Activated naive CD8-positive, alpha-beta T cell treated with anti-CD3 and anti-CD28 coated beads for 36 hours (primary cell): ENCODE results near the gene ULK4. TPM values are rescaled to one million over a fixed set of nuclear protein-coding genes. Genes with fewer than 3 reads are reported as not detected.

ENCODE experiments used
- DNase-seq: peaks from one replicate; pipeline ENCODE4 v3.0.0; 2021
- H3K27ac Mint-ChIP-seq: one replicate; pipeline ENCODE4 v1.8.0; 2022; ENCODE audit warnings: mild to moderate bottlenecking, moderate library complexity, mixed read lengths
- H3K27me3 Mint-ChIP-seq: one replicate; pipeline ENCODE4 v1.8.0; 2022; ENCODE audit warnings: mild to moderate bottlenecking, mixed read lengths
- H3K36me3 Mint-ChIP-seq: one replicate; pipeline ENCODE4 v1.8.0; 2021; ENCODE audit warnings: mild to moderate bottlenecking, mixed read lengths
- H3K4me1 Mint-ChIP-seq: one replicate; pipeline ENCODE4 v1.8.0; 2021; ENCODE audit warnings: mixed read lengths
- H3K4me3 Mint-ChIP-seq: one replicate; pipeline ENCODE4 v1.8.0; 2022; ENCODE audit warnings: mild to moderate bottlenecking, moderate library complexity, mixed read lengths
- H3K9me3 Mint-ChIP-seq: one replicate; pipeline ENCODE4 v1.8.0; 2022; ENCODE audit warnings: mixed read lengths
- total RNA-seq, 2 experiments: library from RNA; stranded (reverse); gene quantifications; one replicate each; pipeline ENCODE4 v1.2.3, GENCODE V29; 2021

ULK4 gene
- total RNA-seq, 2 experiments from 2014 or later, result 9.8 to 10.3 TPM

DNA sequence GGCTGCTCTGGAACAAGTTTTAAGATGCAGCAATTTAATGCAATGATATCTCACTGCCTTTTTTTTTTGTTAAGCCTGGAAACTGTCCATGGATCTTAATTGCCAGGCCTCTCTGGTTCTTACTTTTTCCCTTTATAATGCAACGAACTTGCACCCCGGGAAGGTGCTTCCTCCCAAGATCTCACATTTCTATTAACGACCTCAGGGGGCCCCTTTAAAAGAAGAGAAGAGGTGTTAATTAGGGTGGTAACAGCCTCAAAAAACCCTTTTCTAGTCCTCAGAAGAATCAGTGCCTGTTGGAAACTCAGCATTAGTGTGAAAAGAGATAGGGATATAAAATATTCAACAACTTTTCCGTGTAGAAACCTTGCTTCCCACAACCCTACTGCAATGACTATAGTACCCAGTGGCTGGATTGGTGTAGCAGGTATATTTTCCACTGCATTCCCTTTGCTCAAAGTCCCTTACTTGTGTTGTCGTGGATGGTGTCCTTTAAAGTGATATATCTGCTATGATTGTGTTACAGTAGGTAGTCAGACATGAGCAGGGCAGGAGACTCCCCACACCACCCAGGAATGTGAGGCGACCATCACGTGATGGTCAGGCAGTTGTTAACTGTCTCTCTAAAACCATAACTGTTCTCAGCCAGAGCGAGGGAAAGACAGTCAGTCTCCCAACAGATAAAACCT is 640.8 kb downstream of the ULK4 start:
- Mint-ChIP-seq H3K27me3 (no peaks in the 10 kb centered on the region), H3K27ac (no peak overlapping the region), H3K36me3 (no peaks in the 10 kb centered on the region), H3K9me3 (no peaks in the 10 kb centered on the region), H3K4me1 (no peaks in the 10 kb centered on the region), H3K4me3 (no peak overlapping the region)
- no peak for DNase-seq

DNA sequence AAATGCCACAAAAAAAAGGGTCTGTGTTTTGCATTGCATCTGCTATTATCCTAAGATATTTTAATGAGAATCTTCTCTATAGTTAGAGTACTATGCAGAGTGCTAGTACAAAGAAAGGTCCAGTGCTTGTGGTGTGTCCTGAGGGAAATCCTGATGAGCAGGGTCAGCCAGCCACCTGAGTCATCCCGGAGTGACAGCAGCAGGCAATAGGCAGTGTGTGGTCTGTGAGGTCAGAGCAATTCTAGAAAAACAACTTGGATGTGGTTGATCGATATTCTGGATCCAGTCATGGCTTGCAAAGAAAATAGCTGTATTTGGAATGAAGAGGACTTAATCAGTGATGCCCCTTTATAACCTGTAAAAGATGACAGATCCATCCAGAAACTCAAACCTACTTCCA is 643.4 kb downstream of the ULK4 start:
- Mint-ChIP-seq H3K4me3 (no peak overlapping the region), H3K36me3 (no peaks in the 10 kb centered on the region), H3K27ac (no peak overlapping the region), H3K9me3 (no peaks in the 10 kb centered on the region), H3K4me1 (no peaks in the 10 kb centered on the region), H3K27me3 (no peaks in the 10 kb centered on the region)
- DNase-seq, result no peak

DNA sequence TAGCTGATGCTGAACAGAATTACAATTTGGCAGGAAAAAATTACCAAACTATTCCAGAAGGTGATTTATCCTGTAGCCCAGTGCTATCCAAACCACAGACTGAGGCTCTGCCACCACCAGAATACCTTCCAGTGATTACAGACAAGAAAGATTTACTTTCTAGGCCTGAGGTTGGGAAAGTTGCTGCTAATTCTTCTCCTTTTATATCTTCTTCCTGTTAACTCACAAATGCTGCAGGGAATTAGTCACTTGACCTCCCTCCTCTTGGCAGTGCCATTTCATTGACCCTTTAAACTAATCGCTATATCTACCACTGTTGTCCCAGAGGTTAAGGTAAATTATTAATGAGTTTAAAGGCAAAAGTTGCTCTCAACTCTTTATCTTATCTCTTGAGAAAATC is 644.2 kb downstream of the ULK4 start:
- H3K27ac Mint-ChIP-seq, result no peak overlapping the region
- no peaks in the 10 kb centered on the region for H3K9me3 Mint-ChIP-seq
- no peaks in the 10 kb centered on the region for H3K27me3 Mint-ChIP-seq
- no peak for DNase-seq
- no peaks in the 10 kb centered on the region for H3K36me3 Mint-ChIP-seq
- no peaks in the 10 kb centered on the region for H3K4me1 Mint-ChIP-seq
- no peak overlapping the region for H3K4me3 Mint-ChIP-seq

DNA sequence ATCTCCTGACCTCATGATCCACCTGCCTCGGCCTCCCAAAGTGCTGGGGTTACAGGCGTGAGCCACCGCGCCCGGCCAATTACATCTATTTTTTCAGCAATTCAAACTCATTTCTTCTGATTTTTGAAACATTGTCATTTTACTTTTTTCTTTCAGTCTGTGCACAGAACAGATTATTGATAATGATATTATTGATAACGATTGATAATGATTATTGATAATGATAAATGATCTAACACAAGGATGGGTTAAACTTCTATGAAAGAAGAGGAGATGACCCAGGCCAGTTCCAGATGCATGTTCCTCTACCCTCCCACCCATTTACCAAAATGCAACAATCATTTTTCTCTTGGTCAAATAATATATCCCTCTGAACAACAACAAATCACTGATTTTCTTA is 644.6 kb downstream of the ULK4 start:
- H3K27me3 Mint-ChIP-seq, result no peaks in the 10 kb centered on the region
- no peaks in the 10 kb centered on the region for H3K36me3 Mint-ChIP-seq
- no peak for DNase-seq
- no peaks in the 10 kb centered on the region for H3K4me1 Mint-ChIP-seq
- H3K9me3 Mint-ChIP-seq, result no peaks in the 10 kb centered on the region
- no peak overlapping the region for H3K4me3 Mint-ChIP-seq
- no peak overlapping the region for H3K27ac Mint-ChIP-seq

DNA sequence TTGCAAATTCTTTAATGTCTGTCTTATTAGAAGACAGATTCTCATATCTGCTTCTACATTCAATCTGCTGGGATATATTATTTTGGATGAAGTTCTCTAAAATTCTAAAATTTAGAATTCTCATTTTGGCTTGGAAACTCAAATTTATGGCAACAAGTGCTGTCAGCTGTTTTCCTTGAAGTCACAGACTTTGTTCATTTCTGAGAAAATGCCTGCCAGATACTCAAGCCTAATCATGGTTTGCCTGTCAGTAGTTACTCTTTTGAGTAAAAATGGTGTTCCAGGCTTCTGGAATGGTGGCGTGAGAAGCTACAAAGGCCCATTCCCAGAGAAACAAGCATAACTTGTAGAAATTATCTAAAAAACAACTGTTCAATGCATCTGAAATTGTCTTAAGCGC is 646.8 kb downstream of the ULK4 start:
- DNase-seq, result no peak
- no peak overlapping the region for H3K27ac Mint-ChIP-seq
- no peaks in the 10 kb centered on the region for H3K9me3 Mint-ChIP-seq
- no peaks in the 10 kb centered on the region for H3K27me3 Mint-ChIP-seq
- H3K4me3 Mint-ChIP-seq, result no peak overlapping the region
- H3K36me3 Mint-ChIP-seq, result no peaks in the 10 kb centered on the region
- no peaks in the 10 kb centered on the region for H3K4me1 Mint-ChIP-seq

DNA sequence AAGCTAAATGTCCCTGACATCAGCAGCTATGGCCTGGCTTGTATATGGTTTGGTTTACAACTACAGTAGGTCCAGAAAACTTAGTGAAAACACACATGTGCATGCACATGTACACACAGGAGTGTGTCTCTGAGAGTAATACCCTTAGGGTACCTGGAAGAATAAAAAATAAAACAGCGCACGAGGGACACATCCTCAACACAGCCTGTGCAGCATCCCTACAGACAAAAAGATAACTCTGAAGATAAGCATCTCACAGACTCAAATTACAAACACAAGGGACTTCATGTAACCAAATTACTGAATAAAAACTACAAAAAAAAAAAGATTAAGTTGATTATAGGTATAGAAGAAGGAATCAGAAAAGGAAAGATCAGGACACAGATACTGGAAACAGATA is 653.8 kb downstream of the ULK4 start:
- Mint-ChIP-seq H3K27me3 (no peaks in the 10 kb centered on the region), H3K4me3 (no peak overlapping the region), H3K4me1 (no peaks in the 10 kb centered on the region)

DNA sequence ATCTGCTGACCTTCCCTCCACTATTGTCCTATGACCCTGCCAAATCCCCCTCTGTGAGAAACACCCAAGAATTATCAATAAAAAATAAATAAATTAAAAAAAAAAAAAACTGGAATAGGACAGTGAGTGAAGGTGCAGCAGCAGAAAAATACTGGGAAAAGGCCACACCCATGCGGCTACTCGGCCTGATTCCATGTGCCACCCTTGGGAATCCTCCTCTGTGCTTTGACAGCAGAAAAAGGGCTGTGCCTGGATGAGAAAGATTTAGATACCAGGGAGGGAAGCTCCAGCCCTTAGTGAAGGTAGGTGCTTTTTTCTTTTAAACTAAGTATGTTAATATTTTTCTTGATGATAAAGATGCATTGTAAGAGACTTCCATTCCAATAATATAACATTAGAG is 654.8 kb downstream of the ULK4 start:
- no peak for DNase-seq
- Mint-ChIP-seq H3K36me3 (no peaks in the 10 kb centered on the region), H3K27ac (no peak overlapping the region), H3K27me3 (no peaks in the 10 kb centered on the region), H3K4me1 (no peaks in the 10 kb centered on the region), H3K9me3 (no peaks in the 10 kb centered on the region), H3K4me3 (no peak overlapping the region)

More for the DNA sequence above, 653.8 kb downstream of the ULK4 start:
- H3K36me3 Mint-ChIP-seq, result no peaks in the 10 kb centered on the region
- H3K9me3 Mint-ChIP-seq, result no peaks in the 10 kb centered on the region
- no peak overlapping the region for H3K27ac Mint-ChIP-seq
- DNase-seq, result no peak

DNA sequence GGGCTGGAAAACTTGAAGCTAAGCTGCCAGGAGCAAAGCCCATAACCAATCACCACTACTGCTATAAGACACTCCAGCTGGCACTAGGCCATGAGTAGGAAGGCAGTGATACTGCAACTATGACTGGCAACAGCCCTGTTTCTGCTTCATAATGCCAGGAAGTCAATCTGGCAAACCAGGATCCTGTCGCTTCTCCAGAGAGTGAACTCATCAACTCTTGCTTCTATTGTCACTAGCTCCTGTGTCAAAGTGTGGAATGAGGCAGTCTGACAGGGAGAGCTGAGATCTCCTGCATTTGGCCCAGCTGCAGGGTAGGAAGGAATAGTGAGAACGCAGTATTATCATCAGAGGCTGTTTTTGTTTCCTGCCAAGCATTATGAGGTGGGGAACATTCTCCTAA is 657.3 kb downstream of the ULK4 start:
- Mint-ChIP-seq H3K36me3 (no peaks in the 10 kb centered on the region), H3K4me3 (no peak overlapping the region), H3K4me1 (no peaks in the 10 kb centered on the region), H3K27ac (no peak overlapping the region), H3K27me3 (no peaks in the 10 kb centered on the region), H3K9me3 (no peaks in the 10 kb centered on the region)
- no peak for DNase-seq

DNA sequence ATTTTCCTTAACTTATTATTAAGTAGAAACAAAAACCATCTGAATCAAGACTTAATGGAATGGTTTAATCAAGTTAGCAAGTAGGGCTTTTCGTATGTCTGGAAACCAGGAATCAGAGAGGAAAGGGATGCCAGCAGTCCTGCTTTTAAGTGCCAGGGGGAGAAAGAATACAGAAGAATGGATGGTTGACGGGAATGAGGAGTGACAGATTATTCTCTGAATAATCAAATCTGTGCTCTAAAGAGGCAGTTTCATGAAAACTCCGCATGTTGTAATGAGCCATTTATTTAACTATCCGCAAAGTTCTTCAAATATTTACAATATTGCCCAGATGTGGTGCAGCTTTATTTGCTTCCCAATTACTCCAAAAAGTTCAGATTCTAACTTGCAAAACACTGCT is 659.6 kb downstream of the ULK4 start:
- Mint-ChIP-seq H3K9me3 (no peaks in the 10 kb centered on the region), H3K4me3 (no peak overlapping the region), H3K36me3 (no peaks in the 10 kb centered on the region), H3K4me1 (no peaks in the 10 kb centered on the region), H3K27ac (no peak overlapping the region), H3K27me3 (no peaks in the 10 kb centered on the region)
- DNase-seq, result no peak

DNA sequence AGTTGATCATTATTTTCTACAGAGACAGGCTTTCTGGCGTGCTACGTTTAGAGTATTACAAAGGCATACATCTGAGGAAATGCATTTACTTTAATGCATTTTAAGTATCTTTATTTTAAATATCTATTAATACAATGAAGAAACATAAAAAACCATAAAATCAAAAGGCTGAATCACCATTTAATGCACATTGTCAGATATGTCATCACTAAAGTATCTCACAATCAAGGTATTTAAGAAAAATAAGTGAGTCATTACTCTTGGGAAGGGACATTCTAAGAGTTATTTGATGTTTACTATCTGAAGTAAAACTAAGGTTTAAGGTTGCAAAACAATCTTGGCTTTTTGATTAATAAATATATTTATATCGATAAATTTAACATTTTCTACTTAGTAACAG is 660.4 kb downstream of the ULK4 start:
- no peaks in the 10 kb centered on the region for H3K27me3 Mint-ChIP-seq
- no peak for DNase-seq

DNA sequence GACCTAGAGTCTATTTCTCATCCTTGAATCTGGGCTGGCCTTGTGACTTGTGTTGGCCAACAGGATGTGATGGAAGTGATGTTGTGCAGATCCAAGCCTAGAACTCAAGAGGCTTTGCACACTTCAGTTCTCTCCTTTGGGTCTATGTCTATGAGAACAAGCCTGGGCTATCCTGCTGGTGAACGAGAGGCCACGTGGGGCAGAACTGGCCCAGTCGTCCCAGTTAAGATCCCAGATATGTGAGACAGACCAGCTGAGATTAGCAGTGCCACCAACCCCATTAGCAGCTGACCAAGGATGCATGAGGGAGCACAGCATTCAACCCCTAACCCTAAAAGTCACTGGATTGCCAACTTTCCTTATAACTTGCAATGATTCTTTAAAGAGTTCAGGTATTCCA is 662.9 kb downstream of the ULK4 start:
- no peak overlapping the region for H3K4me3 Mint-ChIP-seq
- H3K4me1 Mint-ChIP-seq, result no peaks in the 10 kb centered on the region
- no peak for DNase-seq
- H3K36me3 Mint-ChIP-seq, result no peaks in the 10 kb centered on the region
- no peak overlapping the region for H3K27ac Mint-ChIP-seq
- no peaks in the 10 kb centered on the region for H3K27me3 Mint-ChIP-seq
- no peaks in the 10 kb centered on the region for H3K9me3 Mint-ChIP-seq

More for the DNA sequence above, 660.4 kb downstream of the ULK4 start:
- H3K27ac Mint-ChIP-seq, result no peak overlapping the region
- H3K9me3 Mint-ChIP-seq, result no peaks in the 10 kb centered on the region
- H3K4me3 Mint-ChIP-seq, result no peak overlapping the region
- no peaks in the 10 kb centered on the region for H3K4me1 Mint-ChIP-seq
- H3K36me3 Mint-ChIP-seq, result no peaks in the 10 kb centered on the region

DNA sequence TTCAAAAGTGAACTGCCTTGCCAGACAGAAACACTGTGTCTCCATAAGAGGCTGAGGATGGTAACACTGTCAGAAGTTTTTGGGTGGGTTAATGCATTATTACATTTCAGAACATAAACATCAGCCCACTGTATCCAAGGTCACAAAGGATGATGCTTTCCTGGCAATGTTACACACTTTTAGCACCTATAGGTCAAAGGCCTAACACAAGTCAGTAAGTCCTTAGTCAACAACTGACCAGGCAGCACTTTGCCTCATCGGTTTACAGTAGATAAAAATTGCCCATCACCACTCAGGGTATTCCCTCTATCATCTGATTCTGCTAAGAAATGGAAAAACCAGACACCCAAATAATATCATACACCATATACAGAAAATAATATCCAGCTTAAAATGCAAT is 664.2 kb downstream of the ULK4 start:
- no peak for DNase-seq
- Mint-ChIP-seq H3K36me3 (no peaks in the 10 kb centered on the region), H3K9me3 (no peaks in the 10 kb centered on the region), H3K4me3 (no peak overlapping the region), H3K27ac (no peak overlapping the region), H3K27me3 (no peaks in the 10 kb centered on the region), H3K4me1 (no peaks in the 10 kb centered on the region)

DNA sequence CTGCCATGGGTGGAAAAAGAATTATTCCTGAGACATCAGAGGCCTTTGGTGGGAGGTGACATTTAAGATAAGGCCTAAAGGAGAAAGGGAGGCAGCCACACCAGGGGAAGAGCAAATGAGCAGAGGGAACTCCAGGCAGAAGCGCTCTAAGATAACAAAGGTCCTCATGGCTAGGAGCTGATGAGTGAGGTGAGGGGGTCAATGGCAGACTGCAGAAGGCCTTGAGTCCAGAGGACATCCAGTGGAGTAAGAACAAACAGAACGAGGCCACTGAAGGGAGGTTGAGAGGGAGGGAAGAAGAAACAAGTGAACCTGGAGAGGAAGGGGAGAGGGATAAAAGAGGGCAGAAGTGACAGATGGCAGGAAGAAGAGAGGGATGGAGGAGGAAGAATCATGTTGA is 665.3 kb downstream of the ULK4 start:
- Mint-ChIP-seq H3K27ac (no peak overlapping the region), H3K9me3 (no peaks in the 10 kb centered on the region), H3K36me3 (no peaks in the 10 kb centered on the region), H3K27me3 (no peaks in the 10 kb centered on the region), H3K4me1 (no peaks in the 10 kb centered on the region), H3K4me3 (no peak overlapping the region)
- DNase-seq, result no peak

DNA sequence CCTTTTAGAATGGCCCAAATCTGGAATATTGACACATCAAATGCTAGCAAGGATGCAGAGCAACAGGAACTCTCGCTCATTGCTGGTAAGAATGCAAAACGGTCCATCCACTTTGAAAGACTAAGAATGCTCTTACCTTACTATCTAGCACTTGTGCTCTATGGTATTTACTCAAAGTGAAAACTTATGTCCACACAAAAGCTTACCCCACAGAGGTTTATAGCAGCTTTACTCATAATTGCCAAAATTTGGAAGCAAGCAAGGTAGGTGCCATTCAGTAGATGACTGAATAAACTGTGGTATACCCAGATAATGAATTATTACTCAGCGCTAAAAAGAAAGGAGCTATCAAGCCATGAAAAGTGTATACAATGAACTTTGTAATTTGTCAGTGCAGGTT is 666.2 kb downstream of the ULK4 start:
- Mint-ChIP-seq H3K4me1 (no peaks in the 10 kb centered on the region), H3K27ac (no peak overlapping the region), H3K36me3 (no peaks in the 10 kb centered on the region), H3K9me3 (no peaks in the 10 kb centered on the region), H3K4me3 (no peak overlapping the region), H3K27me3 (no peaks in the 10 kb centered on the region)
- no peak for DNase-seq

DNA sequence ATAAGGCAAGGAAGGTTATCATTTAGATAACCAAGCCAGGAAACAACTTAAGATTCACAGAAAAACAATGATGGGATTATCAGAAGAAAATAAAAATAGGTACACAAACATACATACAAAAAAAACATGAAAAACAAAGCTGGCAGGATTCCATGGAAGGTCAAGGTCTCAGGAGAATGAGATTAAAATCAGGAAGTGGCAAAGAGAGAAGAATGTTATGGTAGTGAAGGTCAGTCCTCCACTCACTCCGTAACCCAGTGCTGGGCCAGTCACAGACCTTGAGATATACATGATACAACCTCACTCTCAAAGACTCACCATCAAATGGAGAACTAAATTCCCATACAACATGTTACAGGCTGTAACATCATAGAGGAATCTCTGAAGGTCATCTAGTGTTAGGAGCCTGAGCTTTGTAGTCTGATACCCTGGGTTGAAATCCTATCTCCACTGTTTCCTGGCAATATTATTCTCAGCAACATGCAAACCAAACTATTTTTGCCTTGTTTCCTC is 668.7 kb downstream of the ULK4 start:
- Mint-ChIP-seq H3K27me3 (no peaks in the 10 kb centered on the region), H3K4me1 (no peaks in the 10 kb centered on the region), H3K36me3 (no peaks in the 10 kb centered on the region)

DNA sequence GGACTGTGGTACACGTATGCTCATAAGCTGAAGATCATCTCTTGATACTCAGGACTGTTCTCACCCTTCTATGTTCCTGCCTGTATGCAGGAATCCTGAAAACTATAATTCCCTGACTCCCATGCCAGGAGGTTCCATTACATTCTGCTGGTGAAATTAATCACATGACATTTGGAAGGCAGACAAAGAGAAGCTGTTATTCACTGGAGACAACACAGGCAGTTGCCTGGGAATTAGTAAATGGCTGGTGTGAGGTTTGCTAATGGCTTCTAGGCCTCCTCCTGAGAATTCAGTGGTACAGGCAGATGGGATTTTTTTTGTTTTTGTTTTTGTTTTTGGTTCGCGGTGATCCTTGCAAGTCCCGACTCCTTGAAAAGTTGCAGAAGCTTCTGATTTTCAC is 671.2 kb downstream of the ULK4 start:
- Mint-ChIP-seq H3K36me3 (no peaks in the 10 kb centered on the region), H3K4me1 (peaks cover 2% of the 10 kb centered on the region), H3K27ac (no peak overlapping the region), H3K4me3 (no peak overlapping the region), H3K9me3 (no peaks in the 10 kb centered on the region), H3K27me3 (no peaks in the 10 kb centered on the region)
- DNase-seq, result no peak

More for the DNA sequence above, 668.7 kb downstream of the ULK4 start:
- DNase-seq, result no peak
- H3K9me3 Mint-ChIP-seq, result no peaks in the 10 kb centered on the region
- H3K4me3 Mint-ChIP-seq, result no peak overlapping the region
- H3K27ac Mint-ChIP-seq, result no peak overlapping the region
